ENCODE results near the gene RAB4B. TPM values are rescaled to one million over a fixed set of nuclear protein-coding genes. Genes with fewer than 3 reads are reported as not detected.
"Not testable (repeated sequence)": the region's sequence is repeated elsewhere in the genome, so short reads cannot be mapped to it uniquely, and the experiment has no call there.

RAB4B gene
- total RNA-seq, 1 donor from 2014 or later, result 43.2 TPM

- peak overlapping the region; percentile 36 for H3K27ac Mint-ChIP-seq (ENCODE audit: unreplicated experiment)
- TF ChIP-seq CTCF (IDR thresholded peaks at IDR 0.05; ENCODE audit: partially characterized antibody, unreplicated experiment), result no peak
- H3K27me3 Mint-ChIP-seq (ENCODE audit: unreplicated experiment), result peaks cover 5% of the 10 kb centered on the region
- H3K36me3 Mint-ChIP-seq (ENCODE audit: unreplicated experiment), result peaks cover 17% of the 10 kb centered on the region
- H3K9me3 Mint-ChIP-seq (ENCODE audit: unreplicated experiment), result peaks cover 3% of the 10 kb centered on the region
- peaks cover 2% of the 10 kb centered on the region for H3K4me1 Mint-ChIP-seq (ENCODE audit: low read depth, unreplicated experiment)
- peak overlapping the region; percentile 31 for H3K4me3 Mint-ChIP-seq (ENCODE audit: unreplicated experiment)
- DNase-seq, result no peak
Observed at GRCh38 chr19:40763963-40764362, 14.1 kb upstream of the RAB4B start.

GRCh38 chr19:40766385-40766784 is 11.7 kb upstream of the RAB4B start:
- peaks cover 13% of the 10 kb centered on the region for H3K36me3 Mint-ChIP-seq (ENCODE audit: unreplicated experiment)
- DNase-seq; H3K4me1 Mint-ChIP-seq (ENCODE audit: low read depth, unreplicated experiment); H3K27ac Mint-ChIP-seq (ENCODE audit: unreplicated experiment); H3K27me3 Mint-ChIP-seq (ENCODE audit: unreplicated experiment); H3K4me3 Mint-ChIP-seq (ENCODE audit: unreplicated experiment); H3K9me3 Mint-ChIP-seq (ENCODE audit: unreplicated experiment): not testable (repeated sequence)

DNA sequence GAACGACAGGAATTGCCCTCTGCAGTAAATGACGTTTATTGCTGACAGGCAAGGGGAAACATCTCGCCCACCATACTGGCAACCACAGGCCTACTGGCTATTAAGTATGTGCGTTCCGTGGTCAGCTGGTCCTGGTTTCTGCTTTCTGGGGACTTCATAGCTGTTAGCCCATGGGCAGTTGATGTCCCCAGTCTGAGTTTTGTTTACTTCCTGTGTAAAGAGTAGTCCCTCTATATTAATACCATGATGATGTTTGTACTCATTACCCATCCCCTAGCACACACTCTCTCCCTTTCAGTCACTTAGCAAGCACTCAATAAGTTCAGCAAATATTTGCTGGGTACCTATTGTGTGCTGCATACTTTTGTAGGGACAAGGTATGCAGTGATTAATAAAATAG is 9.2 kb upstream of the RAB4B start:
- Mint-ChIP-seq H3K4me3 (ENCODE audit: unreplicated experiment) (no peak overlapping the region), H3K36me3 (ENCODE audit: unreplicated experiment) (peaks cover 6% of the 10 kb centered on the region), H3K4me1 (ENCODE audit: low read depth, unreplicated experiment) (no peaks in the 10 kb centered on the region), H3K9me3 (ENCODE audit: unreplicated experiment) (no peaks in the 10 kb centered on the region), H3K27ac (ENCODE audit: unreplicated experiment) (no peak overlapping the region), H3K27me3 (ENCODE audit: unreplicated experiment) (peaks cover 2% of the 10 kb centered on the region)
- no peak for TF ChIP-seq CTCF (IDR thresholded peaks at IDR 0.05; ENCODE audit: partially characterized antibody, unreplicated experiment)
- no peak for DNase-seq

- peak overlapping the region; percentile 0 for H3K27ac Mint-ChIP-seq (ENCODE audit: unreplicated experiment)
- H3K27me3 Mint-ChIP-seq (ENCODE audit: unreplicated experiment); H3K36me3 Mint-ChIP-seq (ENCODE audit: unreplicated experiment); H3K4me3 Mint-ChIP-seq (ENCODE audit: unreplicated experiment); DNase-seq; H3K4me1 Mint-ChIP-seq (ENCODE audit: low read depth, unreplicated experiment); H3K9me3 Mint-ChIP-seq (ENCODE audit: unreplicated experiment): not testable (repeated sequence)
Observed at GRCh38 chr19:40771101-40771862, 6.8 kb upstream of the RAB4B start.

- peaks cover 12% of the 10 kb centered on the region for H3K9me3 Mint-ChIP-seq (ENCODE audit: unreplicated experiment)
- peaks cover 7% of the 10 kb centered on the region for H3K4me1 Mint-ChIP-seq (ENCODE audit: low read depth, unreplicated experiment)
- DNase-seq, result no peak
- no peak for TF ChIP-seq CTCF (IDR thresholded peaks at IDR 0.05; ENCODE audit: partially characterized antibody, unreplicated experiment)
- peaks cover 4% of the 10 kb centered on the region for H3K27me3 Mint-ChIP-seq (ENCODE audit: unreplicated experiment)
- no peak within 1 kb of the TSS for H3K27ac Mint-ChIP-seq (ENCODE audit: unreplicated experiment)
- H3K36me3 Mint-ChIP-seq (ENCODE audit: unreplicated experiment), result no peaks in the 10 kb centered on the region
- no peak within 1 kb of the TSS for H3K4me3 Mint-ChIP-seq (ENCODE audit: unreplicated experiment)
Observed at GRCh38 chr19:40774916-40775631, 3.0 kb upstream of the RAB4B start, which contains the start of gene MIA. Gene MIA (plus strand): TSS chr19:40775521. CDS start chr19:40775543, 22 bp downstream.

- H3K27me3 Mint-ChIP-seq (ENCODE audit: unreplicated experiment), result peaks cover 4% of the 10 kb centered on the region
- no peak for DNase-seq
- peaks cover 13% of the 10 kb centered on the region for H3K9me3 Mint-ChIP-seq (ENCODE audit: unreplicated experiment)
- no peak overlapping the region for H3K27ac Mint-ChIP-seq (ENCODE audit: unreplicated experiment)
- H3K4me3 Mint-ChIP-seq (ENCODE audit: unreplicated experiment), result no peak overlapping the region
- no peak for TF ChIP-seq CTCF (IDR thresholded peaks at IDR 0.05; ENCODE audit: partially characterized antibody, unreplicated experiment)
- peaks cover 7% of the 10 kb centered on the region for H3K4me1 Mint-ChIP-seq (ENCODE audit: low read depth, unreplicated experiment)
- no peaks in the 10 kb centered on the region for H3K36me3 Mint-ChIP-seq (ENCODE audit: unreplicated experiment)
Observed at GRCh38 chr19:40775632-40776022, 2.4 kb upstream of the RAB4B start.
